Caco-2 (cell line): ENCODE measurements around the gene RSRC1. TPM values are rescaled to one million over a fixed set of nuclear protein-coding genes. Genes with fewer than 3 reads are reported as not detected.

Experiments
- BruUV-seq: library from RNA; stranded (reverse); fragments of 400-500 nt; replicated peaks from 2 replicates; lab custom pipeline; 2021; lab: Mats Ljungman, UMichigan
- CTCF ChIA-PET: fragments of 300-600 bp; sonication (Branson Sonifier 250); formaldehyde crosslinking; loops from one replicate; lab custom pipeline; 2022; ENCODE audit warnings: antibody characterized with exemption; lab: Charles Lee
- POLR2A ChIA-PET: fragments of 300-600 bp; sonication (Branson Sonifier 250); formaldehyde crosslinking; loops from one replicate; lab custom pipeline; 2022; ENCODE audit warnings: antibody characterized with exemption; lab: Charles Lee
- DNase-seq, 2 experiments: peaks; one replicate each; pipeline versions ENCODE4 v3.0.0 to v3.0.0-alpha.2; 2020 to 2022
- H3K27me3 ChIP-seq: replicated peaks from 2 replicates; pipeline ENCODE4 v1.6.0; 2011; ENCODE audit warnings: low read length; ENCODE audit not compliant: control insufficient read depth, insufficient read depth
- H3K36me3 ChIP-seq: 2 replicates; pipeline ENCODE4 v1.5.1; 2011; ENCODE audit warnings: low read length; ENCODE audit not compliant: control insufficient read depth, insufficient read depth
- H3K4me1 ChIP-seq: fragments of 250-450 bp; sonication (Bioruptor Pico); 2 replicates; pipeline ENCODE4 v1.5.1; 2020; ENCODE audit warnings: mild to moderate bottlenecking
- H3K4me3 ChIP-seq: 2 replicates; pipeline ENCODE4 v1.5.1; 2011; ENCODE audit warnings: low read depth, mild to moderate bottlenecking, control low read depth, low read length
- H3K9me3 ChIP-seq: fragments of 250-450 bp; sonication (Bioruptor Pico); 2 replicates; pipeline ENCODE4 v1.5.1; 2020; ENCODE audit warnings: mild to moderate bottlenecking, moderate library complexity
- H3K27ac Mint-ChIP-seq: one replicate; pipeline ENCODE4 v1.8.0; 2022; ENCODE audit warnings: mixed read lengths; ENCODE audit not compliant: unreplicated experiment
- H3K27me3 Mint-ChIP-seq: one replicate; pipeline ENCODE4 v1.8.0; 2022; ENCODE audit warnings: mixed read lengths; ENCODE audit not compliant: insufficient read depth, unreplicated experiment
- H3K36me3 Mint-ChIP-seq: one replicate; pipeline ENCODE4 v1.8.0; 2022; ENCODE audit warnings: mild to moderate bottlenecking, mixed read lengths; ENCODE audit not compliant: insufficient read depth, unreplicated experiment
- H3K4me1 Mint-ChIP-seq: one replicate; pipeline ENCODE4 v1.8.0; 2022; ENCODE audit warnings: low read depth, mixed read lengths; ENCODE audit not compliant: unreplicated experiment
- H3K4me3 Mint-ChIP-seq: one replicate; pipeline ENCODE4 v1.8.0; 2022; ENCODE audit warnings: mild to moderate bottlenecking, moderate library complexity, mixed read lengths; ENCODE audit not compliant: unreplicated experiment
- H3K9me3 Mint-ChIP-seq: one replicate; pipeline ENCODE4 v1.8.0; 2022; ENCODE audit warnings: mixed read lengths; ENCODE audit not compliant: unreplicated experiment
- intact Hi-C: fragments of 100-400 bp; cut with micrococcal nuclease; formaldehyde crosslinking; loops from one replicate; pipeline ENCODE4 v1.10.0; 2022; ENCODE audit not compliant: unreplicated experiment
- total RNA-seq: library from RNA; stranded (reverse); gene quantifications from 2 replicates; pipeline ENCODE4 v1.2.3, GENCODE V29; 2022
- TF ChIP-seq, protein P1 (sequence below), 2 experiments: fragments of 200-600 bp in 1 of 2; IDR thresholded peaks; 1 replicate in 1 of 2; 2 replicates in 1 of 2; pipeline versions ENCODE4 v1.5.1 to v1.8.0; 2011 to 2022; ENCODE audit warnings: antibody characterized with exemption in 1 of 2, control low read depth in 1 of 2, inconsistent platforms in 1 of 2, low read depth in 1 of 2, low read length in 1 of 2, mild to moderate bottlenecking in 1 of 2, moderate library complexity in 1 of 2; ENCODE audit not compliant: insufficient read depth in 1 of 2, severe bottlenecking in 1 of 2, unreplicated experiment in 1 of 2

Gene RSRC1
- total RNA-seq, 1 experiment from 2014 or later, result 38.4 TPM

DNA sequence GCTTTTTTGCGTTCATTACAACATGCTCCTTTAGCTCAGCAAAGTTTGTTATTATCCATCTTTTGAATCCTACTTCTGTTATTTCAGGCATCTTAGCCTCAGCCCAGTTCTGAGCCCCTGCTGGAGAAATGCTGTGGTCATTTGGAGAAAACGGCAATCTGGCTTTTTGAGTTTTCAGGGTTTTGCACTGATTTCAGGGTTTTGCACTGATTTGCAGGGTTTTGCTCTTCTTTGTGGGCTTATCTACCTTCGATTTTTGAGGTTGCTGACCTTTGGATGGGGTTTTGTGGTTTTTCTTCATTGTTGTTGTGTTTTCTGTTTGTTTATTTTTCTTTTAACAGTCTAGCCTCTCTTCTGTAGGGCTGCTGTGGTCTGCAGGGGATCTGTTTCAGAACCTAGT, 137.4 kb downstream of the RSRC1 start:
- Histone ChIP-seq H3K9me3 (no peaks in the 10 kb centered on the region), H3K4me1 (no peaks in the 10 kb centered on the region), H3K36me3 (no peaks in the 10 kb centered on the region), H3K27me3 (no peaks in the 10 kb centered on the region), H3K4me3 (no peak overlapping the region)
- ChIA-PET POLR2A (no interaction called here), CTCF (no interaction called here)
- Mint-ChIP-seq H3K4me3 (no peak overlapping the region), H3K27me3 (no peaks in the 10 kb centered on the region), H3K27ac (no peak overlapping the region), H3K4me1 (no peaks in the 10 kb centered on the region), H3K36me3 (no peaks in the 10 kb centered on the region), H3K9me3 (peaks cover 7% of the 10 kb centered on the region)
- no TSS peak for BruUV-seq
- no peak for DNase-seq
- TF ChIP-seq, protein P1, sequence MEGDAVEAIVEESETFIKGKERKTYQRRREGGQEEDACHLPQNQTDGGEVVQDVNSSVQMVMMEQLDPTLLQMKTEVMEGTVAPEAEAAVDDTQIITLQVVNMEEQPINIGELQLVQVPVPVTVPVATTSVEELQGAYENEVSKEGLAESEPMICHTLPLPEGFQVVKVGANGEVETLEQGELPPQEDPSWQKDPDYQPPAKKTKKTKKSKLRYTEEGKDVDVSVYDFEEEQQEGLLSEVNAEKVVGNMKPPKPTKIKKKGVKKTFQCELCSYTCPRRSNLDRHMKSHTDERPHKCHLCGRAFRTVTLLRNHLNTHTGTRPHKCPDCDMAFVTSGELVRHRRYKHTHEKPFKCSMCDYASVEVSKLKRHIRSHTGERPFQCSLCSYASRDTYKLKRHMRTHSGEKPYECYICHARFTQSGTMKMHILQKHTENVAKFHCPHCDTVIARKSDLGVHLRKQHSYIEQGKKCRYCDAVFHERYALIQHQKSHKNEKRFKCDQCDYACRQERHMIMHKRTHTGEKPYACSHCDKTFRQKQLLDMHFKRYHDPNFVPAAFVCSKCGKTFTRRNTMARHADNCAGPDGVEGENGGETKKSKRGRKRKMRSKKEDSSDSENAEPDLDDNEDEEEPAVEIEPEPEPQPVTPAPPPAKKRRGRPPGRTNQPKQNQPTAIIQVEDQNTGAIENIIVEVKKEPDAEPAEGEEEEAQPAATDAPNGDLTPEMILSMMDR (IDR thresholded peaks at IDR 0.05; ENCODE audit: insufficient read depth in 1 of 2, low read depth in 1 of 2, low read length in 1 of 2, severe bottlenecking in 1 of 2, unreplicated experiment in 1 of 2), result no peak
- intact Hi-C loops, result no loop called here

DNA sequence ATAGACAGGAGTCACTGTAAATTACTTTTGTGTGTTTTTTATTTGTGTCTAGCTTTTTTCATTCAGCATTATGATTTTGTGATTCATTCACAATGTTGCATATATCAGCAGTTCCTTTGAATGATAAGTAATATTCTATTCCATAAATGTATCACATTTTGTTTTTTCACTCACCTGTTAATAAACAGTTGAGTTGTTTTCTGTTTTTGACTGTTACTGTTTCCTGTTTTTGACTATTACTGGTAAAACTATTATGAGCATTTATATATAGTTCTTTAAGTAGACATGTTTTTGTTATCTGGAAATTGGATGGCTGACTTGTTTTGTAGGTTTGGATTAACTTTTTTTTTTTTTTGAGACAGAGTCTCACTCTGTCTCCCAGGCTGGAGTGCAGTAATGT, 138.4 kb downstream of the RSRC1 start:
- Mint-ChIP-seq H3K4me3 (no peak overlapping the region), H3K36me3 (no peaks in the 10 kb centered on the region), H3K4me1 (no peaks in the 10 kb centered on the region), H3K27ac (no peak overlapping the region), H3K27me3 (no peaks in the 10 kb centered on the region), H3K9me3 (peaks cover 7% of the 10 kb centered on the region)
- TF ChIP-seq, protein P1 (IDR thresholded peaks at IDR 0.05; ENCODE audit: insufficient read depth in 1 of 2, low read depth in 1 of 2, low read length in 1 of 2, severe bottlenecking in 1 of 2, unreplicated experiment in 1 of 2), result no peak
- H3K4me3 ChIP-seq, result no peak overlapping the region
- intact Hi-C loops, result no loop called here
- ChIA-PET CTCF (no interaction called here), POLR2A (no interaction called here)
- no peaks in the 10 kb centered on the region for H3K9me3 ChIP-seq
- H3K36me3 ChIP-seq, result no peaks in the 10 kb centered on the region
- no peak for DNase-seq
- no peaks in the 10 kb centered on the region for H3K4me1 ChIP-seq
- no TSS peak for BruUV-seq
- no peaks in the 10 kb centered on the region for H3K27me3 ChIP-seq

DNA sequence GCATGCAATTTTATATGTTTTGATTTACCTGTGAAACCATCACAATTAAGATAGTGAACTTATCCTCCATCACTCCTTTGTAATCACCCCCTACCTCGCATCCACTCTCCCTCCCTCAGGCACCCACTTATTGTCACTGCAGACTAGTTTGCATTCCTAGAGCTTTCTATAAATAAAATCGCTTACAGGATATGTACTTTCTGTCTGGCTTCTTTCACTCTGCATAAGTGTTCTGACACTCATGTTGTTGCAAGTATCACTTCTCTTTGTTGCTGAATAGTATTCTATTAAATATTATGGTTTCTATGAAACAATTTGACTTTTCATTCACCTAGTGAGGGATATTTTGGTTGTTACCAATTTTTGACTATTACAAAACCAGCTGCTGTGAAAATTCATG, 139.3 kb downstream of the RSRC1 start:
- no TSS peak for BruUV-seq
- TF ChIP-seq, protein P1 (IDR thresholded peaks at IDR 0.05; ENCODE audit: insufficient read depth in 1 of 2, low read depth in 1 of 2, low read length in 1 of 2, severe bottlenecking in 1 of 2, unreplicated experiment in 1 of 2), result no peak
- H3K9me3 ChIP-seq, result no peaks in the 10 kb centered on the region
- Mint-ChIP-seq H3K36me3 (no peaks in the 10 kb centered on the region), H3K4me3 (no peak overlapping the region), H3K9me3 (peaks cover 7% of the 10 kb centered on the region), H3K27ac (no peak overlapping the region), H3K27me3 (no peaks in the 10 kb centered on the region), H3K4me1 (no peaks in the 10 kb centered on the region)
- intact Hi-C loops, result no loop called here
- H3K36me3 ChIP-seq, result no peaks in the 10 kb centered on the region
- ChIA-PET CTCF (no interaction called here), POLR2A (no interaction called here)
- DNase-seq, result no peak
- no peak overlapping the region for H3K4me3 ChIP-seq
- H3K27me3 ChIP-seq, result no peaks in the 10 kb centered on the region
- no peaks in the 10 kb centered on the region for H3K4me1 ChIP-seq
